Islet of Langerhans (tissue), 1 donor: Measurements from ENCODE around the gene MRPS23.
A peak's percentile ranks its signal among the peaks of the same experiment; 100 is the strongest.

Source experiments
- FAIRE-seq: peaks from one replicate; lab custom pipeline; 2011; peaks lifted over from hg19 to GRCh38; lab: Jason Lieb, UNC

MRPS23 gene

GRCh38 chr17:57838453-57838852 is 11.4 kb downstream of the MRPS23 start:
- FAIRE-seq = no peak

- no peak for FAIRE-seq
These were observed 14.4 kb downstream of the MRPS23 start for GRCh38 chr17:57835333-57835900.

GRCh38 chr17:57834146-57834741 is 15.6 kb downstream of the MRPS23 start:
- FAIRE-seq = peak; percentile 62

DNA sequence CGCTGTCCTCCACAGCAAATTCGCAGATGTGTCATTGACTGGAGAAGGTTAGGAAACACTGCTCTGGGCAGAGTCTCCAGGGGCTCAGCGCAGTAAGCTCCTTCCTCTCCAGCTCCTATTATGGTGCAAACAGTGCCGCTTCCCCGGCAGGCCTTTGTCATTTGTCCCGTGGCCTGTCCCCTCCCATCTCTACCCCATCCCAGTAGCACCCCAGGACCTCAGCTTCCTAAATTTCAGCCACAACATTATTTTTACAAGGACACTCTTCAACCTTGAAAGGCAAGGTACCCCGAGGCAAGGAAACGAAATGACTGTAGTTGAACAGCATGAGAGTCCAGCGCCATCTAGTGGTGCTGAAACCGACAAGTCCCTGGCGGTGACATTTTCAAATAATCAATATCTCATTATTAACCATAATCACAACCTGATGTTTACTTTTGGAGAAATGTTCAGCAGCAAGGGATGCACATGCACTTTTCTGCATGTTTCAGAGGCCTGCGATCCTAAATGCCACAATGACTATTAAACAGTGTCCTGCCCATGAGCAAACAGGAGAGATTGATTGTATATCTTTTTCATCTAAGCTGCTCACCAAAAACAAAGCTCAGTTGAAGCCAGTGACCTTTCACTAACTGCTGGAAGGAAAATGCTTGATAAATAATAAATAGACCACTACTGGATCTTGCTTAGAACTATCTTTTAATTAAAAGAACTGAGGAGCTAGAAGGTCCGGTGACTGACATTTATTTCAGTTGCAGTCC is 16.5 kb downstream of the MRPS23 start:
- peak; percentile 91 for FAIRE-seq

DNA sequence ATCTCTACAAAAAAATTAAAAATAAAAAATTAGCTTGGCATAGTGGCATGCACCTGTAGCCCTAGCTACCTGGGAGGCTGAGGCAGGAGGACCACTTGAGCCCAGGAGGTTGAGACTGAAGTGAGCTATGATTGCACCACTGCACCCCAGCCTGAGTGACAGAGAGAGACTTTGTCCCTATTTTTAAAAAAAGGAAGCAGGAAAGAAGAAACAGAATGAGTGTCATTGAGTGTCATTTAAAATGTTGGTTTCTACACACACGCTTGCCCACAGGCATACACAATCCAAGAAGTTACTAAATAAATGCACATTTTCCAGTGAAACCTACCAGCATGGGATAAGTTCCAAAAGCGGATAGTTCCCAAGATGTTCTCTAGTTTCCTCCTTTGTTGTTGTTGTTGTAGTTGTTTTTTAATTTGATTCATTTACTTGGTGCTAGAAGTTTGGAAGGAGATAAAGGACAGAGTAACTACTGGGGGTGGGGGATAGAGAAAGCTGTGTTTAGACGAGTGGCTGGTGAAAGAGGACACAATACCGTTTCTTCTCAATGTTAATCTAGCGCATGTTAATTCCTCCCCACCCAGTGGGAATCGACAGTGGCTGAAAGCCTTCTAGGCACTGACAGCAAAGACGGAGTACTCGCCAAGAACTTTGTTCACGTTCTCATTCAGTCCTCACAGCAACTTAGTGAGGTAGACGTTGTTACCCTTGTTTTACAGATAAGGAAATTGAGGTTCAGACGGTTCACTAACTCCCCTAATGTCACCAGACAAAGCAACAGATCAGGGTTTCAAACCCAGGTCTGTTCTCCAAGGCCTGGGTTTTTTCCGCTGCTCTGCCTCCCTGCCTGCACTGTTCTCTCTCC is 17.3 kb downstream of the MRPS23 start:
- FAIRE-seq = no peak

DNA sequence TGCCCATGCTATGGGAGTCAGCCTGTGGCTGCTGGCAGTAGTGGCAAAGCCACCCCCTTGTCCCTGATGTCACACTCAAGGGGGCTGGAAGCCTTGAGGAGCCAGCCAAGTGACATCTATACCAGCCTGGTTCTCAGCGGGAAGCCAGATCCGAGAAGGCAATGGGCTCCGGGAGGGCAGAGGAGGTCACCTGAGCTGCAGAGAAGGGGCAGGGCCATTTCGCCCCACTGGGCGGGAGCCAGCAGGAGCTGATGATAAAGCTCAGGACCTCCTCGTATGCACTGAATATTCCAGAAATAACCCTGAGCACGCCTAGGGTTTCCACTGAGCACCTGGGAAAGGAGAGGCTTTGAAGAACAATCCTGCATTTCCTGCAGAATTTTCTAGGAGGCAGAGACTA is 19.0 kb downstream of the MRPS23 start:
- no peak for FAIRE-seq

DNA sequence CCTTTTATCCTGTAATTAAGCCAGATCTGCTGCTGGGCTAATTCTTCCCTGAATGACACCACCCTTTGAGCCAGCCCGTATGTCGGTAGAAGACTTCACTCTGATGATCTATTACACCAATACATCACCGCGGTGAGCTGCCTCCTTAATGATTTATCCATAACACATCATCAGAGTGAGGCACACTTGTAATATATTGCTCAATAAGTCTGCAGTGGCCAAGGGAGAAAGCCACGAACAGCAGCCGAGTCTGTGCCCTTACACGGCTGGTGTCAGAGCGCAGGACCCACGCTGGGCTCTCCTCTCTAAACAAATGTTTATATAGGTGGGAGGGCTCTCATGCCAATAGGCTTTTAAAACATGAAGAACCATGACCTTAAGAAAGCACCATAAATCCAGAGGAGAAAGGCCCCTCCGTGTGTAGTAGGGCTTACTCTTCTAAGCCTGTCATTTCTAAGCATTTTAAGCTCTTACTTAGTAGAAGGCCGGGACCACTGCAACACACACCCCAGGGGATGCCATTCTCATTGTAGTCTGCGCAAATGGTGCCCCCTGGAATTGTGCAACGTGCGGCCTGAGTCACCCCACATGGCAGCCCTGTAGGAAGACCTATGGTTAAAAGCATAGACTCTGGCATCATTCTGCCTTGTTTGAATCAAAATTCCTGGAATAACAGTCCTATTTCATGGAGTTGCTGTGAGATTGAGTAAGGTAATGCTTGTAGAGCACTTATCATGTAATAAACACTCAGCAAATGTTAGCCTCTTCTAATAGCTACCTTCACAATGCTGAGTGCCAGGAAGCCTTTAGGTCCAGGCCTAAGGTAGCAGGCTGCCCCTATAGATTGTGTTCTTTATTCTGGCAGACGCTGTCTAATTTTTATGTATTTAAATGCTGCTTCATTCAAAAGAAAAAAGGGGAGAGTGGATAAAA is 26.1 kb downstream of the MRPS23 start:
- FAIRE-seq = no peak

GRCh38 chr17:57819867-57820266 is 30.0 kb downstream of the MRPS23 start:
- no peak for FAIRE-seq

GRCh38 chr17:57819285-57819684 is 30.6 kb downstream of the MRPS23 start:
- no peak for FAIRE-seq

GRCh38 chr17:57818066-57818465 is 31.8 kb downstream of the MRPS23 start:
- FAIRE-seq = no peak

- FAIRE-seq = no peak
These were observed 32.5 kb downstream of the MRPS23 start for GRCh38 chr17:57817299-57817698.

DNA sequence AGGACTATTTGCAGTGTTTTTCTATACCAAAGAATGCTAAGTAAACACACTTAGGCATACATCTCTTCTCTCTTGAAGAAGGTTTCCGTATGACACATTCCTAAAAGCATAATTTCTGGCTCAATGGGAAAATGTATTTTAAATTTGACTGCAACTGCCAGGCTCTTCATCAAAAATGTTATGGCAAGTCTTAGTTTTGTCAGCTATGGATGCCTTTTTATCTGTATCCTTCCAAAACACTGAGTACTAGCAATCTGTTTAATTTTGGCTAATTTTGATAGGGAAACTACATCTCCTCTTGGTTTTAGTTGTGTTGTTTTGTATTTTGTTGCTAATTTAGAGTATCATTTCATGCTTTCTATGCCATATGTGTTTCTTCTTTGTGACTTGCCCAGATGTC is 35.4 kb downstream of the MRPS23 start:
- FAIRE-seq = no peak

- no peak for FAIRE-seq
These were observed 38.1 kb downstream of the MRPS23 start for GRCh38 chr17:57811638-57812280.

DNA sequence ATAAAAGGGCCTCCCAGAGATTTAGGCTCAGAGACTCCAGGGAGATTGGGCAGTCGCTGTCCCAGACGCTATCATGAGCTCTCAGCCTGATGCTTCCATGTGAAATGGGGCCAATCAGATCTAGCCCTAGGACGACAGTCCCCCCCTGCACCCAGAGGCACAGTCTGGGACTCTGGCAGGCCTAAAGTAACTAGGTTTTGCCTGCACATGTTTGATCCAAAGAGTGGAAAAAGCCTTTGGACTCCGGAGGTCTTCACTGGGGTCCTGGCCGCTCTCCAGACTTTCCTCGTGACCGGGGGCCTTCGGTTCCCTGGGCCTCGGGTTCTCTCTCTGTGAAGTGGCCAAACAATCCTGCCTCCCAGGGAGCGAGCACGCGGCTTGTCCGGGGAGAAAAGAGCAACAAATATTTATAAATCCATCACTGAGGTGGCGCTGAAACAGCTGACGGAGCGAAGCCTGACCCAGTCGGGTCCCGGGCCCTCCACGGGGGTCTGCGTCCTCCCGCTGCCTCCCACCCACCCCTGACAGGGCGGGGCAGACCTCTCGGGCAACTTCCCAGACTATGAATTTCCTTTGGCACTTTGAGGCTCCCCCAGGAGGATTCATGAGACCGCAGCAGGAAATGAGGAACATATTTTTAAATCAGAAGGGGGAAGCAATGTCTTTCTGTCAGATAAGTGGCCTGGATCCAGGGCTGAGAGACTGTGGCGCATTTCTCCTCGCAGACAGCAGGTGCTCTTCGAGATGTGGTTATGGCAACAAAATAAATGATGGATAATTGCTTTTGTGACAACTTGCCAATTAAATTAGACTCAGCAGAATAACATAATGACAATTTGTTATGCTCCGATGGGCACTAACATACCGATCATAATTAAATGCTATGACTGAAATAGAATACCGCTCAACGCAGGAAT is 38.9 kb downstream of the MRPS23 start:
- peak; percentile 78 for FAIRE-seq

GRCh38 chr17:57809879-57810278 is 40.0 kb downstream of the MRPS23 start:
- no peak for FAIRE-seq

- FAIRE-seq = no peak
These were observed 41.0 kb downstream of the MRPS23 start for GRCh38 chr17:57808882-57809281.

GRCh38 chr17:57806167-57806830 is 43.5 kb downstream of the MRPS23 start:
- FAIRE-seq = no peak

DNA sequence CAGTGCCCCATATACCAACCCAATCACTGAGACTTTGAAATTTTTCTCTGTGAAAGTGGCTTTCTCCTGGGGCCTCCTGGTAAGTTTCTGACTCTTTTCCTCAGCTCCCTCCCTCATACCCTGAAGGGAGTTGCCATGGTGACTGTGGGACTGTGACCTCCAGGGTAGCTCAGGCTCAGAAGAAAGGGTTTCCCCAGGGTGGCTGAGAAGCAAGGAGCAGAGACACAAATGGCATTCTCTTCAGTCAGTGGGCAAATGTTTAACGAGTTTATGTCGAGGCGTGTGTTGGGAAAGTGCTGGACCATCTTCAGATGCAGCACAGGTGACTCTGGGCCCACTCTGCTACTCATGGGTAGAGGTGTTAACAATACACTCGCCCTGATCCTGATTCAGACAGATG is 46.8 kb downstream of the MRPS23 start:
- FAIRE-seq = no peak

GRCh38 chr17:57801044-57801711 is 48.7 kb downstream of the MRPS23 start:
- FAIRE-seq = no peak
